NOMO-1 treated with dmso at 0.1 percent for 144 hours (cell line): ENCODE results near the gene CDC14B.
A peak's percentile ranks its signal among the peaks of the same experiment; 100 is the strongest.
"Not testable (repeated sequence)": the region's sequence is repeated elsewhere in the genome, so short reads cannot be mapped to it uniquely, and the experiment has no call there.

Source experiments
- DNase-seq: peaks from one replicate; lab custom pipeline; 2025; ENCODE audit not compliant: unreplicated experiment; lab: John Stamatoyannopoulos, UW

CDC14B gene

GRCh38 chr9:96626912-96627311, 7.3 kb upstream of the CDC14B start:
- no peak for DNase-seq

DNA sequence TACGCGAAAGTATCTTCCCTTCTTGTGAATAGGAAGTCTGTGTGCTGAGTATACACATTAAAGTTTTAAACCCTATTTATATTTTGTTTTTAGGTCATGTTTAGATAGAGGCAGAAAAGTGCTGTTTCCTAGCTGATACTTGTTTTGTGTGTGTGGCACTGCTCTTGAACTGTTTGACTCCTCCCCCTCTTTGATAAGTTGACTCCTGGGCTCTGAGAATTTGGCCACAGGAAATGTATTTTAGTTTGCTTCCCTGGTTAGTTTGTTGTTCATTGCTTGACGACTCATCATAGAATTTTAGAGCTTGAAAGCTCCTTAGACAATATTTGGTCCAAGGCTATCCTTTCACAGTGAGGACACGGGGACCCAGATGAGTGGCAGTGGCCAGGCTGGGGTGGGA, 2.0 kb upstream of the CDC14B start:
- no peak for DNase-seq

DNA sequence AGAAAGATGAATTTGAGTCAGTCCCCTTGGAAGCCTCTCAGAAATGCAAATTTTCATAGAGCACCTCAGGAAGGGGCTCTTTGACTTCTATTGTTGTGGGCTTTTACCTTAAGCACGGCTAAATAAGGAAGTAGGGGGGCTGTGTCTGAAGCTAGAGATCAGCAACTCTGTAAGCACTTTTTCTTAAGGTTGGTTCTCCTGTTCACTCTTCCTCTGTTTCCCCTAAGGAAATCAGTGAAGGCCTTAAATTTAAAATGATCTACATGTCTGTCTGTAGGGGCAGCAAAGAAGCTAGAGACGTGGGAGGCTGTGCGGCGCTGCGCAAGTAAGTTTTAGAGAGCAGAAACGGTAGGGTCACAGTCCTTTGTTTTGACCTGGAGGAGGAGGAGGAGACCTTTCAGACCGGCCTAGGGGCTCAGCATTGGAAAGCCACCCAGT, 1.2 kb upstream of the CDC14B start:
- DNase-seq, result no peak

DNA sequence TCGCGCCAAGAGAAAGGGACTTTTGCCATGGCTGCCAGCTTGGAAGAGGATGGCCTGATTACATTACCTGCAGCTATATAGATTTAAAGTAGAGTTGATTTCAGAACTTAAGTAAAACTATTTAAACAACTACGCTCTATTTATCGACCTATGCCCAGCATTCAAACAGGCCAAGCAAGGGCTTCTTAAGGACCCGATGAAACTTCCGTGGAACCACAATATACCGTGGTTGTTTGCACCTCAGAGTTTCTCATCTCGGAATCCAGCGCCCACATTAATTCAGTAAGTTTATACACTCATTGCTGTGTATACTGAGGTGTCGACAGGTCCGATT, 505 bp upstream of the CDC14B start:
- DNase-seq, result no peak

DNA sequence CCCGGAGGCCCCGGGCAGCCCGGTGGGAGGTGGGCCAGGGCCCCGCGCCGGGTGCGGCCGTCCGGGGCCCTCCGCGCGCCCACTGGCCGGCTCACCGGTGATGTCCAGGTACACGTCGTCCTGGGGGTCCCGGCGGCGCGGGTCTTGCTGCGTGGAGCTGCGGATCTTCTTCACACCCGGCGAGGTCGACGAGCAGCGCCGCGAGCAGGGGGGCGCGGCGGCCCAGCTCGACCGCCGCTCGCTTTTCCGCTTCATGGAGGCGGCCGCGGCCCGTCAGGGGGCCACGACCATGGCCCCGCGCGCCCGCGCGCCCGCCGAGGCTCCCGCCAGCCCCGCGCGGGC, 548 bp downstream of the CDC14B start:
- no peak for DNase-seq

- peak; percentile 4 for DNase-seq
These were observed 1.2 kb downstream of the CDC14B start for GRCh38 chr9:96618209-96619123.

GRCh38 chr9:96617439-96618185, 2.0 kb downstream of the CDC14B start:
- no peak for DNase-seq

- DNase-seq, result no peak
These were observed 2.7 kb downstream of the CDC14B start for GRCh38 chr9:96616817-96617438.

DNA sequence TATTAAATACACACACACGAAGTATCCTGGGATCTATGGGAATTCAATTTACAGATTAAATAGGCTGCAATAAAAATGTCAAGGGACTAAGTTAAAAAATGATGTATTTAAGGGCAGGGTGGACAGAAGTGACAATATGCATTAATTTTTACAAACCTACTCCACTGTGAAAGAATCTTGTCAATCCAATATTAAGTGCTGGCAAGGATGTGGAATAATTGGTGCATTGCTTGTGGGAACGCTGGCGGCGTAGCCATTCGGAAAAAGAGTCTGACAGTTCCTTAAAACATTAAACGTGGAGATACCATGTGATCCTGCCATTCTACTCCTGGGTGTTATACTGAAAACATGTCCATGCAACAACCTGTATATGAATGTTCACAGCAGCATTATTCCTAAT, 4.2 kb downstream of the CDC14B start:
- DNase-seq, result no peak

GRCh38 chr9:96614664-96615063, 5.0 kb downstream of the CDC14B start:
- DNase-seq, result not testable (repeated sequence)

DNA sequence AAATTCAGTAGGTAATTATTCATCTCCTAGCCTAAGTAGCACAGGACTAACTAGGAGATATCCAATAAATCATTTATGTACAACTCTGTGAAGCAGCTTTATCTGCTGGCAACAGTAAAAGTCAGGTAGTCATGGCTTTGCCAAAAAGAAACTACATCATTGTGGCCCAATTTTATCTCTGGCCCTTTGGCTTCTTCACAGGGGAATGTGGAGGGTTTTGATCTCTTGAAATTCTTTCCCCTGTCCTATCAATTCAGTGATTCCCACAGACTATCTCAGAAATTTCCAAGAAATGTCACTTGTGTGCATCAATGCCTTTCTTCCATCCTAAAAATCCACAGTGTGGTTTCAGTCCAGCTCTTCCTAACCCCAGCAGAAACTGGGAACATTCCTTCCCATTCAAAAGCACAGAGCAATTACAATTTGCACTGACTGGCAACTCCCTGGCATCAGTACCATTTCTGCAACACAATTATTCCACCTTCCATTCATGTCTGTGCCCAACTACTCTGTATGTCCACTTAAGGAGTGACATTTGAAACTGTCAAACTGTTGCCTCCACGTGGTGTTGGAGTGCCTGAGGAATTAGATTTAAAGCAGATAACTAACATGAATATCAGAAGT, 6.6 kb downstream of the CDC14B start:
- no peak for DNase-seq

DNA sequence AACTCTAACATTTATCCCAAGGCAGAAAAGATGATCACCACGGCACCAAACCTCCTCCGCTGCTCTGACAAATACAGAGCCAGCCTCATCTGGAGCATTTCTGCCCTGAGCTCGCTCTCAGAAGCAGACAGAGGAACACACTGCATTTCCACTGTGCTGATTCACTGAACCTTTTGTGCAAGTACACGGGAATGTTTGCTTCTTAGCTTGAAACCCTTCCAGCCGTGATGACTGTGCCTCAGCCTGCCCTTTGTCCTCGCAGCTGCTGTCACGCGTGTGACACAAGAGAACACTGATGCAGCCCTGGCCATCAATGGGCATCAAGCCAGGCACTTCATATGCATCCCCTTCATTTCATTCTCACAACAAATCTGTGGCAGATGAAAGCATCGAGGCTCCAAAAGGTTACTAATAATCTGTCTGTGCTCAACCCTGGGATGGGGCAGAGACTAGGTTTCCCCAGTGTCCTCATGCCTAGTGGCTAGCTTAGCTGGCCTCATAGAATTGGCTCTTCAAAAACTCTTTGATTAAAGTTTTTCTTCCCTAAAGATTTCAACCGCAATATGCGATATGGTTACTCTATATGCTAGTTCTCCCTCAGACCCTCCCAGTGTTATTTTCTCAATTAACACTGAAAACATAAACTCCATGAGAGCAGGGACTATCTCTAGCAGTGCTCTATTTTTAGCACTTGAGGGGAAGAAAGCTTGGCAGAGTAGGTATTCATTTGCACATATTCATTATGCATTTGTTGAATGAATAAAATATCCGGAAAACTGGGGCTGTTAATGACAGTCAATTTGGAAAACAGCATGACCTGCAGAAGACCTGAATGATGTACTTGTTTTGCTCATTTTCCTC, 7.3 kb downstream of the CDC14B start:
- DNase-seq, result no peak

DNA sequence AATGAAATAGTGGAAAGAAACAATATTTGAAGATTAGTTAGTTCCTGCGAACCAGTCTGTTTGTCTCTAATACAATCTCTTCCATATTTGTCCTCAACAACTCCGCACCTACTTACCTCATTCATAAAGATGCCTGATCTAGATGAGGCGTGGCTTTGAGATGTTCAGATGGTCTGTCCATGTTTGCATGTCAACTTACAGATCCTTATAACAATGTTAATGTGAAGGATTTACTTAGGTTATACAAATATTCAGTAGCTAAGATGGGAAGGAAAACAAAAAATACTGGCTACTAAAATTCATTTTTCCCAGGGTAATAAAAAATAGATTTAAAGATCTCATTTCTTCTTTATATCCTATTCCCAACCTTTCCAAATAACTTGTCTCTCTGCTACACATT, 8.3 kb downstream of the CDC14B start:
- no peak for DNase-seq

DNA sequence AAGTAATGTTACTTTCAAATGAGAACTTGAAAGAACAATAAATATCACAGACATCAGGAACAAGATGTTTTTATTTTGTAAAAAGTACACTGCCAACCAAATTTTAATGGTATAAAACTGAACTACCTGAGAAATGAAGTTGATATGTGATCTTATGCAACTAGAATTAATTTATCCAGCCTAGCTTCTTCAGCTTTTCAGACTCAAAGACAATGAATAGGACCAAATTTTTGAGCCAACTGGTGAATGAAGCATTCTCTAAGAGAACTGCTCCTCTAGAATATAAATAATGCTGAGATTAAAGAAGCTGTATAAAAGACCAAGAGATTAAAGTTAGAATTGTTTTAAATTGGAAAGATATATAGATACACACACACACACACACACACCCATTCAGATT, 9.9 kb downstream of the CDC14B start:
- no peak for DNase-seq

GRCh38 chr9:96607971-96608370, 11.7 kb downstream of the CDC14B start:
- no peak for DNase-seq

DNA sequence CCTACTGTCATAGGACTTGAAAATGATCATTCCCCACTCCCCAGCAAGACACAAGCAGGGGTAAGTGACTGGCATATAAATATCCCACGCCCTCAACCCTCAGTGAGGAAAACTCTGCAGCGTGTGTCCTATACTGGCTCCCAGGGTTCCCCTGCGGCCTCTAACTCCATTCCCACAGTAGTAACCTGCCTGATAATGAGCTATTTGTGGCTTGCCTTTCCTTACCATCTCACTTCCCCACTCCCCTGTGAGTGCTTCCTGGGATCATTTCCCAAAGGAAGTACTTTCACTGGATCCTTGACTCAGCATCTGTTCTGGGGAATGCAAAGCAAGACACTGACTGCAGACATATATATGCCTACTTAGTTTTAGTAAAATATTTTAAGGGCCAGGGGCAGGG, 14.3 kb downstream of the CDC14B start:
- DNase-seq, result no peak

DNA sequence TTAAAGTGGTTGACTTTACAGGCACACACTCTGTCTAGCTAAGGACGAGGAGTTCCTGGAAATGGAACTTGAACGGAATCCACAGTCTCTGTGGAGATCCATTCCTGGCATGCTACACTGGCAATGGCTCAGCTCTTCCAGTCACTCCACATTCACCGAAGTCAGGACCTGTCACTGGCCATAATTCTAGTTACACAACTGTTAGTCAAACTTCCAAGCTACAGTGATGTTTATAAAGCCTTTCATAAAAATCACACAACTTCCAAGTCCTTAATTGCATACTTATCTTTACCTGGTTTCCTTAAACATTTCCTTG, 15.7 kb downstream of the CDC14B start:
- no peak for DNase-seq

- DNase-seq, result no peak
These were observed 16.2 kb downstream of the CDC14B start for GRCh38 chr9:96603305-96604003.

DNA sequence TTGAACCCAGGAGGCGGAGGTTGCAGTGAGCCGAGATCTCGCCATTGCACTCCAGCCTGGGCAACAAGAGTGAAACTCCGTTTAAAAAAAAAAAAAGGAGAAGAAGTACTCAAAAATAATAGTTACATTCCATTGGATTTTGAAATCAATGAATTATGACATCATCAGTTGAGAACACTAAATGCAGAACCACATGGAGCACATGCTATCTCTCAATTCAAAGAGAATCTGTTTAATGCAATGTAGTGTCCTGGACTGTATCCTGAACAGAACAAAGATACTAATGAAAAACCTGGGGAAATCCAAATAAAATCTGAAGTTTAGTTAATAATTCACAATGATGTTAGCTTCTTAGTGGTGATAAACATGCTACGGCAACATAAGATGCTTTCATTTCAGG, 20.3 kb downstream of the CDC14B start:
- DNase-seq, result peak; percentile 23

GRCh38 chr9:96596601-96597111, 23.0 kb downstream of the CDC14B start:
- no peak for DNase-seq
